RPMI8226 (cell line): Measurements from ENCODE around the gene DCAF4.

ENCODE experiments used
- DNase-seq: peaks from one replicate; pipeline ENCODE4 v3.0.0-alpha.2; 2015

DCAF4 gene, protein sequence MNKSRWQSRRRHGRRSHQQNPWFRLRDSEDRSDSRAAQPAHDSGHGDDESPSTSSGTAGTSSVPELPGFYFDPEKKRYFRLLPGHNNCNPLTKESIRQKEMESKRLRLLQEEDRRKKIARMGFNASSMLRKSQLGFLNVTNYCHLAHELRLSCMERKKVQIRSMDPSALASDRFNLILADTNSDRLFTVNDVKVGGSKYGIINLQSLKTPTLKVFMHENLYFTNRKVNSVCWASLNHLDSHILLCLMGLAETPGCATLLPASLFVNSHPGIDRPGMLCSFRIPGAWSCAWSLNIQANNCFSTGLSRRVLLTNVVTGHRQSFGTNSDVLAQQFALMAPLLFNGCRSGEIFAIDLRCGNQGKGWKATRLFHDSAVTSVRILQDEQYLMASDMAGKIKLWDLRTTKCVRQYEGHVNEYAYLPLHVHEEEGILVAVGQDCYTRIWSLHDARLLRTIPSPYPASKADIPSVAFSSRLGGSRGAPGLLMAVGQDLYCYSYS

DNA sequence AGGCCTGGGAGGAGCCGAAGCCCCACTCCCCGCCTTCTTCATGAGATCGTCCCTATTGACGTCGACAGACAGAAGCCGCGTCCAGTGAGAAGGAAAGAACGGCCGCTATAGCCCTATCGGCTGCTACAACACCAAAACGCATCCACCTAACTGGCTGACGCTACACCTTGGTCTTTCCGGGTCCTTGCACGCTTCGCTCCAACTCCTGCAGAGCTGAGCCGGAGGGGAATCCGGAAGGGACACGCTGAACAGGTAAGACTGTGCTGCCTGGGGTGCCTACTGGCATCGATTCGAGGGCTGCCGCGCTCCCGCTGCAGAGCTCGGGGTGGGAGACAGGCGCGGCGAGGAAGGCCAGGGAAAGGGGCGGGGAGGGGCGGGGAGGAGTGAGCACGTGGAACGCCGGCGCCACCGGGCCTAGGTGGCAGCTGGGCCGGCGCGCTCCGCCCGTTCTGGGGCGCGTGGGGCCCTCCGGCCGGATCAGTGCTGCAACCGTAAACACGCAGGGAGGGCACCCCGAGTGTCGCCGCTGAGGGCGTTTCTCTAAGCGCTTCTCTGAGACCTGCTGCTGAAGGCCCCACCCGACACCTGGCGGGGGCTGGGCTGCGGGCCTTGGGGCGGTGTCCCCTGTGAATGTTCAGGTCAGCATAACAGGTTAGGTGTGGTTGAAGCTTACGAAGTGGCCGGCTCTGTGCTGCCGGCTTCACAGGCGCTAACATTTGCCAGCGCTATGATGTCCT, at the start of gene DCAF4:
Gene DCAF4 (plus strand): TSS at position 173 of the 737 bp plus-strand sequence. CDS start 11,515 bp downstream, outside the sequence.
- peak; percentile 96 for DNase-seq

DNA sequence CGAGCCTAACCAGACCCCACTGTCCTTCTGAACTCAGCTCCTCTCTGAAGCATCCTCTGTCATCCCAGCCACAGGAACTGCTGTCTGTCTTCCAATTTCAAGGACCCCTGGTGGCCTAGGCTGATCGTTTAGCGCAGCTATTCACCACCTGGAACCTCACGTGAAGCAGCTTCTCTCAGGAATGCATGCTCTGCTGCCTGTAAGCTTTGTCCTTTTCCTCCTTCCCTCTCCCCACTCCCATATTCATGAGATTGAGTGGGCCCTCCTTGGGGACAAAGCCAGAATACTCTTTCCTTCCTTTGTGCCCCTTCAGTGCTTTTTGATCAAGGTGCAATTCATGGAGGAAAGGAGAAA, 49.6 kb upstream of the DCAF4 start:
- DNase-seq: no peak

DNA sequence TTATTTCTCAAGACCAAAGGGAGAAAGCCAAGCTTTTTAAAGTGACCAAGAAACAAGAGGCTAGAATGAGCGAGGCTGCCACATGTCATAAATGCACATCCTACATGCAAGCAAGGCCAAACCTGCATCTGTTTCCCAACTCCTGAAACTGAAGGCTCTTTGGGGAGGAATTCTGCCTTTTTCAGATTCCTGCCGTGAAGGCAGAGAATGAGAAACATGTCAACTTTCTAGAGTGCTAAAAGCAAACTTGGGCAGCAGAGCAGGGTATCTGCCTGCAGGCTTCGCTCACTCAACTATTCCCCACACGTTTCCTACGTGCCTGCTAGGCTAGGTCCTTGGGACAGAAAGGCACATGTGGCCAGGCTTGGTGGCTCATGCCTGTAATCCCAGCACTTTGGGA, 47.5 kb upstream of the DCAF4 start:
- DNase-seq: no peak

DNA sequence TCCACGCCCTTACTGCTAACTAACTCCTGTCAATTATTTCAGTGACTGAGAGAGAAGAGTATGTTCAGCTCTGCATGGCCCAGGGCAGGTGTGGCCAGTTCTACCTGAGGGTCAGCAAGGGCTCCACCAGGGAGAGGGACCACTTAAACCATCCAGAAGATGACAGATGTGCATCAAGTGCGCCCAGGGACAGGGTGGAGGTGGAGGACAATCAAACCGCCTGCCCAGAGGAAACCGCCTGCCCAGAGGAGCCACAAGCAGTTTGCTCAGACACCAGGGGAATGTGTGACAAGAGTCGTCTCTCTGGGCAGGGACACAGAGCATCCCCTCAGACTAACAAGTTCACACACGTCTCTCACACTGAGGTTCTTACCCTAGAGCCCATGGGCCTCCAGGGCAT, 46.8 kb upstream of the DCAF4 start:
- no peak for DNase-seq

DNA sequence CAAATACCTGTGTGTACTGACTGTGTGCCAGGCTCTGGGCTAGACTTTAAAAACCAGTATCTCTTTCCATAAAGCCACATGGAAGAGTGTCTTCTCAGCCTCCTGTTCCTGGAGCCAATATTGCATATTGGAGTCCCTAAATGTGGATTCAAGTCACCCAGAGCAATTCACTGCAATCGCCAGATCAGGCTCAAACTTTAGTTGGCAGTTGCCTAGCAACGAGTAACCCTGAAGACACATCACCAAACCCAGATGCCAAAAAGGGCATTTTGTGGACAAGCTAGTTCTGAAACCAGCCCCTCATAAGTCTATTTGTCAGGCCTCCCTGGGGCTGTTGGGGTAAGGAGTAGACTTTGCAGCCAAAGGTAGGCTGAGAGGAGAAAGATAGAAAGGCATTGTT, 46.1 kb upstream of the DCAF4 start:
- DNase-seq: no peak

DNA sequence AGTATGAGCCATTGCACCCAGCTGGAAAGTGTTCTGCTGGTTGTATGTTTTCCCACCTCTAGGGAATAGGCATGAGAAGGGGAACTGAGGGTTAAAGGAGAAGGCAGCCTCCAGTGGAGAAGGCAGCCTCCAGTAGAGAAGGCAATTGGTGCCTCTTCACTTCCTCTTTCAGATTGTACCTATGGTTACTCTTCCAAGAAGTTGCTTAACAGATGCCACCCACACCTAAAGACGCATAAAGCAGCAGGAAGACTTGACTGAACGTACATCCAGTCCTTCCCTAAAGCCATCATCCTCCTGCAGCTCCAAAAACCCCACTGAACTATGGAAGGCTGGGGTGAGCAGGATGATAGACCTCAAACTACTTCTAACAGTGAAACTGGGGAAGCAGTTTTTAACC, 45.4 kb upstream of the DCAF4 start:
- DNase-seq: no peak

DNA sequence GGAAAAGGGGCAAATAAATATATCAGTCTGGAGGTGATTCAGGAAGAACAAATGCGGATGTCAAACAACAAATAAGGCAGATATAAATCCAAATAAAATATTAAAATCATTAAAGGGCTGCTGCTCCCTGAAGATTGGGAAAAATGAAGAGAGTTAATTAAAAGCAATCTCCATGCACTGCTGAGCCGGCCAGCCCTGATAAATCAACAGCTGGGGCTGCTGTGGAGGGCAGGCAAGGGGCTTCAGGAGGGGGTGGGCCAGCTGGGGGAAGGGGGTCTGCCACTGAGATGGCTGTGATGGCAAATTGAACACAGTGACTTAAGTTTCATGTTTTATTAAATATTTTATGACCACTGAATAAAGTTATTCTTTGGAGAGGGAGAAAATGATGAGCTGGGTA, 44.7 kb upstream of the DCAF4 start:
- no peak for DNase-seq

DNA sequence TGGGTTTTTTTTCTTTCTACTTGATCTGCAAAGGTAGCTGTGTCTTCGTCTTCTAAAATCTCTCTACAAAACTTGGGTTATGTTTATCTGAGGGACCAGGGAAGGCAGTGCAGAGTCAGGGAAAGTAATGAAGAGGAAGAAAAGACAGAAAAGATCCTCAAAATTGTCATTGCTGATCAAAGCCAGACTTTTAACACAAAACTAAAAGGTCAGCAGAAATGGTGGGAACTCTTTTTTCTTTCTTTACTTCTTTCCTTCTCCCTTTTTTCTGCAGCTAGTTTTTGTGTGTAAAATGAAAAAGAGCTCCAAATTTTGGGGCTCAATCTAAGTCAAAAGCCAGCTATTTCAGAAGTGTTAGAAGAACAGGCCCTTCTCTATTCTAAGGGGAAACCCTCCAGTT, 44.2 kb upstream of the DCAF4 start:
- no peak for DNase-seq

DNA sequence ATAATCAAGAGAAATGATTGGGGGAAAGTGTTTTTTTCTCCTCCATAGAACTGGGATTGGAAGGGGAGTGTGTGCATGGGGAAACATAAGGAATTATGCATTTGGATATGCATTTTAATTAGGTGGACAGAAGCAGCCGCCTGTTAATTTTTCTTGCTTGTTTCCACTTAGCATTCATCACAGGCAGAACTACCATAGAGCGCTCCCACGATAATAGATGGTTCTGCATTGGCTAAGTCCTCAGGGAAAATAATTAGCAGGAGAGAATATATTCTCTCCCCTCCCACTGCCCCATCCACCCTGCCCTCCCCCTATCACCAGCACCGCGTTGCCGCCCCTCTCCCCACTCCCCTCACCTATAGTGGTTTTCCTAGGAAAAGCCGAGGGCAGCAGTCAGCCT, 43.8 kb upstream of the DCAF4 start:
- DNase-seq: no peak

DNA sequence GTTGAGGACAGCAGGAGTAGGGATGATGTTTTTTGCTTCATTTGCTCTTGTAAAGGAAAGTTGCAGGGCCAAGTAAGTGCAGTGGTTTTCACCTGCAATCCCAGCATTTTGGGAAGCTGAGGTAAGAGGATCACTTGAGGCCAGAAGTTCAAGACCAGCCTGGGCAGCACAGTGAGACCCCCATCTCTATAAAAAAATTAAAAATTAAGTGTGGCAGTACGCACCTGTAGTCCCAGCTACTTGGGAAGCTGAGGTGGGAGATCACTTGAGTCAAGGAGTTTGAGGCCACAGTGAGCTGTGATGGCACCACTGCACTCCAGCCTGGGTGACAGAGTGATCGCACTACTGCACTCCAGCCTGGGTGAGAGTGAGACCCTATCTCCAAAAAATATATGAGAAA, 43.2 kb upstream of the DCAF4 start:
- DNase-seq: no peak

DNA sequence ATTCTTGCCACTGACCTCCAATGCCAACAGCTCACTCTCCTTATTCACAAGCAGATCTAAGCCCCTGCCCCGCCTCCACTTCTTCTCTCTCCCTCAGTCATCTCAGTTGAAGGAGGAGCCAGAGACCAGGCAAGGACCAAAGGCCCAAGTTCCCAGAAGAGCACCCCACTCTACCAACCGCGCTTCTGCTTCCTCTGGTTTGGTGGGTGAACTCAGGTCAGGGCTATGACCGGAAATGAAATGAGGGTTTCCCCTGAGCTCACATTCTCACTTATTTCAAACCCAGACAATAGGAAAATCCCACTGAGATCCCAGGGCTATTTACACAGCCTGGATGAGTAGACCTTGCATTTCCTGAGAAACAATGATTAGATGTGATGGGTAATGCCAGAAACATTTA, 42.3 kb upstream of the DCAF4 start:
- no peak for DNase-seq

DNA sequence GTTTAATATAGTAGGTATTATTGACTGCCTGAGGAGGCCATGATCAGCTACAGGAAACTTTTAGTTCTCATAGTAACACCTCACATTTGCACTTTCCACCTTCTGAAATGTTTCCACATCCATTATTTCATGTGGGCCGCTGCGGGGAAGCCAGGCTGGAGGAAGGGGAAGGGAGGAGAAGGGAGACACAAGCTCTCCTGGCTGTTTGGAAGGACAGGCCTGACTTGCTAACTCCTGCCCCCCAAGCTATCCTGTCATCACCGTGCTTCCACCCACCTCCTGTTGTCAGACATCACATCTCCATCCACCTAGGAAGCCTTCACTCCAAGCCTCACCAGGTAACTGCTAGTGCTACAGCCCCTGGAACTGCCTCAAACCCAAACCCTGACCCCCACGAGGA, 41.9 kb upstream of the DCAF4 start:
- DNase-seq: no peak

DNA sequence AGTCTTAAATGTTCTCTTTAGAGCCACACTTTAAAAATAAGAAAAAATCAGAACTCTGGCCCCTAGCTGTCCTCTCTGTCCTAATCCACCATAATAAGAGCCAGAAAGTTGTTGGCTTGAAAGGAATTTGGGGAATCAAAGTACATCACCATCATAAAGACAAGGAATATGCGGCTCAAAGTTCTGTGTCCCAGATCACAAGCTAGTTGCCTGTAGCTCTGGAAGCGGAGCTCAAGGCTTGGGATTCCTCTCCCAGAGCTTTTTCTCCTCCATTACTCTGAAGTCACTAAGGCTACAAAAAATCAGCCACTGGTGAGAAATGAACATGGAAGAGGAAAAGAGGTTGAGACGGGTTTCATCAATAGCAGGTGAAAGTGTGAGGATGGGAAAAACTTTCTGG, 38.8 kb upstream of the DCAF4 start:
- no peak for DNase-seq

DNA sequence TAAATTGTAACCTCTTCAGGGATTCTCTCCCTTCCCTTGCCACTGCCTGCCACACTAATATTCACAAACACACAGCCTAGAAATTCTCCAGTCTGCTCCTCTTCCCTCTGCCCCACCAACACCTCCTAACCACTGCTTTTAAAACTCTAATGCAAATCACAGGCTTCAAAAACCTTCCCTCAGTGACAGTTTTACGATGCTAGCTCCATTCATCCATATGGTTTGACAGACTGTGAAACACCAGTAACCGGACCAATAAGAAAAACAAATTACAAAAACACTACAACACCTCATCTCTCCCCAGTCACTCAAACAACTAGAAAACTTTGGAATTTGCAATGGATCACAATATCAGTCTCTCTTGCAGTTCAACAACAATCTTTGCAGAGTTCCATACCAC, 38.1 kb upstream of the DCAF4 start:
- no peak for DNase-seq

DNA sequence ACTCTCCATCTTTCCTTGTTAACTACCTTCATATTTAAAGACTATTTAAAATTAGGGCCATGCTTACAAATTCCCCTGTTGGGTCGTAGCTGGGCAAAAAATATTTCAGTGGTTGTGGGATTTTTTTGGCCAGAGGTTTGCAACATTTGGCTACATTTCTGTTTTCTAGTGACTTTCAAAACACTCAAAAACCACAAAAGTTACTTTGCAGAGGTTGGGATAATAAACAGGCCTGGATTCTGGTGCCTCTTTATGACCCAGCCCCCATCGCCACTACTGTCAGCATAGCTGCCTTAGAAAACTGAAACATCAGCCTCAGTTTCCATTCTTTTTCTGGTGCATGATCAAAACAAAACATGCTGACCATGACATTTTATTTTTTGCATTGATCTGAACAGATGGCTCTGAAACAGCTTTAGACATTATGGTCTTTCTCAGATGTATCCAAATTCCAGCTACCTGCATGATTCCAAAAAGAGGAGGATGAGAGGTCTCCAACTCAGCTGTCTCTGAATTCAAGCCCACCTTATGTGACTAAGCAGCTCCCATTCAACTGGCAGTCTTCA, 37.5 kb upstream of the DCAF4 start:
- no peak for DNase-seq

DNA sequence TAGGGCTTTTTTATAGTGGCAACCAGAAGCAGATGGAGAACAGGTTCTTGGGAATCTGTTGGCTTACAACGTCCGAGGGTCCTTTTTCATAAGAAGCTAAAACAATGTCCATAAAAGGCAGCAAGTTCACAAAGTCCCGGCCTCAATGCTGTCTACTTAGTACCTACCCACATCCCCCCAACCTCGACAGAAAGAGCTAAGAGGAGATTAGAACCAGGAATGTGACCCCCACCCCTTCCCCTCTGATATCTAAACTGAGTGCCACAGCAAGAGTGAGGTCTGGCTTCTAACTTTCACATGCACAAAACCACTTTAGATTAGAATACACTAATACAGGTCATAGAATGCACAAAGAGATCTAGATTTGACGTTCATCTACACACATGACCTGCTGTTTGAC, 36.9 kb upstream of the DCAF4 start:
- no peak for DNase-seq

DNA sequence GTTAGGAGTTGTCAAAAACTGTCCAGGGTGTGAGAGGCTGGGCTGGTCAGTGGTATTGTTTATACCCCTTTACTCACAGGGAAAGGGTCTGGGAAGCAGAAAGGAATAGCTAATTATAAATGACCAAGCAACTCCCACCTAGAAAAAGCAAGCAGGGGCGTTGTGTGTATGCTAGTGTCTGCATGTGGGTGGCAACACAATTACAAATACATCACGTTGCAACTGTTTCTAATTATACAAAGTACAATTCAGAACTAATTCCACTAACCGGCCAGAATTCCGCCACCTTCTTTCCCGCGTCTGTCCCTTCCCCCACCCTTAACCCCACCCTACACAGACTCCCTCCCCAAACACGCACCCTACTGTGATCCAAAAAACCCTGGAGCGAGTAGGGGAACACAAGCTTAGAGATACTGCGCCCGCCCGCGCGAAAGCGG, 34.6 kb upstream of the DCAF4 start:
- no peak for DNase-seq

DNA sequence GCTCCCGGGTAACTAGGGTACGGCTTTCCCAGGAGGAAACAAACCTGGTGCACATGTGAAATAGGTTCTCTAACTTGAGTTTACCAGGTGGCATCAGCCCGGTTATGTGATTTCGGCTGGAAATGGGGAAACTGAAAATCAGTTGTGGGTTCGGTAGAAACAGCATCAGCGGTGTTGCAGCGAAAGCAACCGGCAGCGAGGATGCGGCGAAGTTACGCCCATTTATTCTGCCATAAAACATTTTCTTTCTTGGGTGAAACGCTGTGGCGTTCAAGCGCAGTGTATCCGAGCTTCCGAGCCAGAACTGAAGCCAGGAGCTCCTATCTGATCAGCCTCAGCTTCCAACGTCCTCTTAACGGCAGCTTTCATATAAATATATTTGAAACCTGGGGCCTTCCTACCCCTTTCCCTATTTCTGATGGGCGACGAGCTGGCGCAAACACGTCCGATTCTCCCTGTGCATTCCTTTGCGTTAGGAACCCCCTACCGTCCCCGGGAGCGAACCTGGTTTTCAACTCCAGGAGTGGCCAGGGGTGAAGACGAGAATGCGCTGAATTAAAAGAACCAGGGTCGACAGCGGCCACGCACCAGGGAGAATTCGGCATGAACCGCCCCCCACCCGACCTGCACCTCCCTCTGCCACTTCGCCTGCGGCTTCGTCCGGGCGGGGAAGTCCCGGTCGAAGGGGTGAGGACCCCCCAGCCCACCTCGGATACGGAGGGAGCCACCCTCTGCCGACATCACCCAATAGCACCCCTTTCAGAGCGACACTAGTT, 34.0 kb upstream of the DCAF4 start:
- peak; percentile 22 for DNase-seq

DNA sequence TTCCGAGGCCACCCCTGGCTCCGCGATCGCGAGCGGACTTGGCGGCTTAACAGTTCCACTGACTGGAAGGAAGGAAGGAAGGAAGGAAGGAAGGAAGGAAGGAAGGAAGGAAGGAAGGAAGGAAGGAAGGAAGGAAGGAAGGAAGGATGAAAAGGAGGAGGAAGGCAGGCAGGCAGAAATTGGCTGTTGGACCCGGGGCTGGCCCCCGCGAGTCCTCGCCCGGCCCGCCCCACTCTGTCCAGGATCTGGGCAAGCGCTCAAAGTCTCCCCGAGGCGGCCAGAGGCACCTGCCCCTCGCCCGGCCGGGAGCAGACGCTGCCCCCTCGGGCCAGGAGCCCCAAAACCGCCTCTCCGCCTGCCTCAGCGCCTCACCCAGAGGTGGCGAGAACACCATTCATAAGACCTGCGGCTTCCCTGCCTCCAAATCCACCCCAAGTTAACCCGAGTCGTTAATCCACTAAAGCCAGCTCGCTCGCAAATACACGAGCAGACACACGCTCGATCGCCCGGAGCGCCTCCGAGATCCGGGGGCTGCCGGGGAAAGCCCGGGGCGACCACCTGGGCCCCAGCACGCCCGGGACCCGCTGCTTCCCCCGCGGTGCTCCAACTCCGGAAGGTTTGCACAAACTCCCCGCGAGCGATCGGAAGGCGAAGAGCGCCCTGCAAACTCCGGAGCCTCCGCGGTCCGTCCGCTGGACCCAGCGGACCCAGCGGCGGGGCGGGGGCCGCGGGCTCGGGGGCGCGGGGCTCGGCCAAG, 33.2 kb upstream of the DCAF4 start:
- DNase-seq: peak; percentile 27

DNA sequence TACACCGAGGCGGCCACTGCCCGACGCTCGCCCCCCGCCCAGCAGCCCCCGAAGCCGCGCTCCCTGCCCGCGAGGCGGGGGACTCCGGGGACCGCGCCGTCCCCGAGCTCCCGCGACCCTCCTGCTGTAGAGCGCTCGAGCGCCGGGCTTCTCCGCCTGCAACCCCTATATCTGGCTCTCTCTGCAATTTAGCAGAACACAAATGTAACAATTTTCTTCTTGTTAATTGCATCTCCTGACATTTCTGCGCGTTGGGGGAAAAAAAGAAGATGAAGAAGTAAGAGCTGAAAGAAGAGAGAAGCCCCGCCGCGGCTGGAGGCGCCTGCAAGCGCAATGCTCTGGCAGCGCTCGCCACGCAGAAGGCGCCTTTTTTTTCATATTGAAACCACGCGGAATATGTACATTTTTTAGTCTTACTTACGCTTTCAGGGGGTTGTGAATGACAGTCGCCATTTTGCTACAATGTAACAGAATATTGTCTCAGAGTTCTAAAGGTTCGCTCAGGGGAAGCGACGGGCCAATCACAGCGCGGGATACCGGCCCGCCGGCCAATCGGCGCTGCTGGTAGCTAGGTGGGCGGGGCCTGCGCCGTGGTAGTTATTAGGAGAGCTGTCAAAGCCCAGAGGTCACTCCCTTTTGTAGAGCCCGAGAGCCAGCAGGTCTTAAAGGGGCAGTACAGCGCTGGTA, 32.5 kb upstream of the DCAF4 start, which contains the start of gene DPF3:
Gene DPF3 (minus strand): TSS at position 466 of the 687 bp plus-strand sequence. CDS start 13 bp downstream, at position 453.
- peak; percentile 93 for DNase-seq

DNA sequence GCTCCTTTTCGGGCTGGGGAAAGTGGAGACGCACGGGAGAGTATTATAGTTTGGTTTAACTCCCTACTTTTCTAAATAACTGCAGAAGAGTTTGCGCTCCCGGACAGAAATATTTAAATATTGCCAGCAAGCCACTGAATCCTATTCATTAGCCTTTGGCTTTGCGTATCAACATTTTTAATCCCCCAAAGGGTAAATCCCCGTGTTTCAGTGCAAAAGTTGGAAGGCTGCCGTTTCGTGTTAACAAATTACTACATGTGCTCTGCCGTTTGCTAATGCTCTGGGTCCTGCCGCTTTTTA, 32.0 kb upstream of the DCAF4 start:
- DNase-seq: no peak
